HEK293 (cell line): ENCODE data around the gene PIP4K2A.
A peak's percentile ranks its signal among the peaks of the same experiment; 100 is the strongest.

Experiments
- CTCF ChIA-PET: fragments of 350-600 bp; formaldehyde crosslinking; extraction: SDS; loops from one replicate; lab custom pipeline; 2021; ENCODE audit warnings: antibody characterized with exemption; lab: Yijun Ruan, JAX
- POLR2A ChIA-PET: fragments of 300-600 bp; formaldehyde crosslinking; extraction: SDS; loops from one replicate; lab custom pipeline; 2020; ENCODE audit warnings: antibody characterized with exemption, inconsistent platforms; lab: Yijun Ruan, JAX
- H3K27ac ChIP-seq: fragments of 200-500 bp; sonication (Bioruptor generic); 2 replicates; pipeline ENCODE4 v1.5.1; 2014; ENCODE audit warnings: low read depth, low read length, control low read depth, inconsistent platforms; ENCODE audit errors: extremely low read depth
- H3K36me3 ChIP-seq, 2 experiments: fragments of 200-500 bp in 1 of 2; sonication (Bioruptor generic) in 1 of 2; 1 replicate in 1 of 2; 2 replicates in 1 of 2; pipeline ENCODE4 v1.5.1; 2014 to 2017; ENCODE audit warnings: inconsistent platforms in 2 of 2, low read length in 2 of 2; ENCODE audit not compliant: control insufficient read depth in 2 of 2, insufficient read depth in 1 of 2
- H3K4me1 ChIP-seq: fragments of 200-500 bp; sonication (Bioruptor generic); 2 replicates; pipeline ENCODE4 v1.5.1; 2014; ENCODE audit warnings: mild to moderate bottlenecking, low read length, inconsistent platforms; ENCODE audit not compliant: control insufficient read depth, insufficient read depth
- H3K4me3 ChIP-seq: 2 replicates; pipeline ENCODE4 v1.5.1; 2011; ENCODE audit warnings: low read depth, mild to moderate bottlenecking, control low read depth, low read length, moderate library complexity
- H3K9me3 ChIP-seq: fragments of 200-500 bp; sonication (Bioruptor generic); 2 replicates; pipeline ENCODE4 v1.5.1; 2014; ENCODE audit warnings: low read depth, low read length, inconsistent platforms; ENCODE audit not compliant: control insufficient read depth, insufficient read depth
- SCRT1 ChIP-seq: fragments of 450-650 bp; formaldehyde crosslinking; IDR thresholded peaks from 2 replicates; pipeline ENCODE4 v1.5.1; 2016; ENCODE audit warnings: missing biosample characterization, missing genetic modification characterization, borderline replicate concordance
- SCRT2 ChIP-seq: fragments of 450-650 bp; formaldehyde crosslinking; IDR thresholded peaks from 2 replicates; pipeline ENCODE4 v1.5.1; 2016; ENCODE audit warnings: missing biosample characterization, missing genetic modification characterization
- ZNF121 ChIP-seq: fragments of 450-650 bp; formaldehyde crosslinking; IDR thresholded peaks from 2 replicates; pipeline ENCODE4 v1.5.1; 2016; ENCODE audit warnings: missing biosample characterization, missing genetic modification characterization
- ZNF341 ChIP-seq: fragments of 450-650 bp; formaldehyde crosslinking; IDR thresholded peaks from 2 replicates; pipeline ENCODE4; 2016; ENCODE audit warnings: low read depth, missing biosample characterization, missing genetic modification characterization
- ZNF544 ChIP-seq: fragments of 450-650 bp; formaldehyde crosslinking; IDR thresholded peaks from 2 replicates; pipeline ENCODE4 v1.5.0; 2017; ENCODE audit warnings: missing biosample characterization, missing genetic modification characterization
- ZNF571 ChIP-seq: fragments of 450-650 bp; formaldehyde crosslinking; IDR thresholded peaks from 2 replicates; pipeline ENCODE4 v1.5.0; 2017; ENCODE audit warnings: missing biosample characterization, missing genetic modification characterization
- ZNF596 ChIP-seq: fragments of 450-650 bp; IDR thresholded peaks from 2 replicates; pipeline ENCODE4 v1.5.0; 2018; ENCODE audit warnings: missing biosample characterization, mild to moderate bottlenecking, missing genetic modification characterization, moderate library complexity
- TF ChIP-seq, protein P1 (sequence below): fragments of 450-650 bp; formaldehyde crosslinking; IDR thresholded peaks from 2 replicates; pipeline ENCODE4 v1.5.1; 2016; ENCODE audit warnings: missing biosample characterization, missing genetic modification characterization
- TF ChIP-seq, protein P2 (sequence below): fragments of 450-650 bp; formaldehyde crosslinking; IDR thresholded peaks from 2 replicates; pipeline ENCODE4 v1.5.1; 2017; ENCODE audit warnings: missing biosample characterization, missing genetic modification characterization

The PIP4K2A gene

GRCh38 chr10:22570733-22571430 lies 143.5 kb downstream of the PIP4K2A start (continued):
- TF ChIP-seq SCRT1 = no peak

- POLR2A ChIA-PET = no interaction called here
- TF ChIP-seq ZNF341 (tag by site-specific recombination) = no peak
- no peak for TF ChIP-seq ZNF121
- H3K4me1 ChIP-seq = no peaks in the 10 kb centered on the region
- H3K4me3 ChIP-seq = no peak overlapping the region
- no peak overlapping the region for H3K27ac ChIP-seq
- H3K9me3 ChIP-seq = no peaks in the 10 kb centered on the region
- CTCF ChIA-PET = interaction anchor here (1.1 kb wide), 1 partner anchor 579 kb away, joined by 3 read pairs; no protein-coding TSS in a partner anchor
- H3K36me3 ChIP-seq = peaks cover 6 to 40% of the 10 kb centered on the region in 2 experiments; a peak in 2 of 3 replicates
These were observed 144.1 kb downstream of the PIP4K2A start for GRCh38 chr10:22570234-22570633.

GRCh38 chr10:22568928-22569327 lies 145.4 kb downstream of the PIP4K2A start:
- POLR2A ChIA-PET = no interaction called here
- Histone ChIP-seq H3K36me3 (peaks cover 6 to 43% of the 10 kb centered on the region in 2 experiments; a peak in 2 of 3 replicates), H3K27ac (no peak overlapping the region), H3K4me3 (no peak overlapping the region), H3K9me3 (no peaks in the 10 kb centered on the region), H3K4me1 (no peaks in the 10 kb centered on the region)
- no peak for TF ChIP-seq ZNF571
- TF ChIP-seq ZNF544 (tag by site-specific recombination) = no peak
- CTCF ChIA-PET = no interaction called here

- peaks cover 6% of the 10 kb centered on the region for H3K4me1 ChIP-seq
- ChIA-PET POLR2A (no interaction called here), CTCF (interaction anchor here (0.6 kb wide), 1 partner anchor 104 kb away, joined by 3 read pairs; no protein-coding TSS in a partner anchor)
- H3K27ac ChIP-seq = no peak overlapping the region
- H3K36me3 ChIP-seq = peaks cover 0 to 31% of the 10 kb centered on the region in 2 experiments; a peak in 1 of 3 replicates
- no peaks in the 10 kb centered on the region for H3K9me3 ChIP-seq
- no peak overlapping the region for H3K4me3 ChIP-seq
- TF ChIP-seq, protein P1, sequence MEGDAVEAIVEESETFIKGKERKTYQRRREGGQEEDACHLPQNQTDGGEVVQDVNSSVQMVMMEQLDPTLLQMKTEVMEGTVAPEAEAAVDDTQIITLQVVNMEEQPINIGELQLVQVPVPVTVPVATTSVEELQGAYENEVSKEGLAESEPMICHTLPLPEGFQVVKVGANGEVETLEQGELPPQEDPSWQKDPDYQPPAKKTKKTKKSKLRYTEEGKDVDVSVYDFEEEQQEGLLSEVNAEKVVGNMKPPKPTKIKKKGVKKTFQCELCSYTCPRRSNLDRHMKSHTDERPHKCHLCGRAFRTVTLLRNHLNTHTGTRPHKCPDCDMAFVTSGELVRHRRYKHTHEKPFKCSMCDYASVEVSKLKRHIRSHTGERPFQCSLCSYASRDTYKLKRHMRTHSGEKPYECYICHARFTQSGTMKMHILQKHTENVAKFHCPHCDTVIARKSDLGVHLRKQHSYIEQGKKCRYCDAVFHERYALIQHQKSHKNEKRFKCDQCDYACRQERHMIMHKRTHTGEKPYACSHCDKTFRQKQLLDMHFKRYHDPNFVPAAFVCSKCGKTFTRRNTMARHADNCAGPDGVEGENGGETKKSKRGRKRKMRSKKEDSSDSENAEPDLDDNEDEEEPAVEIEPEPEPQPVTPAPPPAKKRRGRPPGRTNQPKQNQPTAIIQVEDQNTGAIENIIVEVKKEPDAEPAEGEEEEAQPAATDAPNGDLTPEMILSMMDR (tag by site-specific recombination) = no peak
- TF ChIP-seq SCRT1 (0 out of 2 replicates have a peak, but pooled peaks have one; percentile 42), SCRT2 (tag by site-specific recombination) (peak; percentile 71)
These were observed 150.3 kb downstream of the PIP4K2A start for GRCh38 chr10:22564060-22564459.

GRCh38 chr10:22561909-22562308 lies 152.5 kb downstream of the PIP4K2A start:
- Histone ChIP-seq H3K4me3 (no peak overlapping the region), H3K9me3 (no peaks in the 10 kb centered on the region), H3K36me3 (peaks cover 0 to 9% of the 10 kb centered on the region in 2 experiments; a peak in 1 of 3 replicates), H3K27ac (no peak overlapping the region), H3K4me1 (peaks cover 6% of the 10 kb centered on the region)
- POLR2A ChIA-PET = interaction anchor here (0.6 kb wide), 1 partner anchor 269 kb away, joined by 5 read pairs; no protein-coding TSS in a partner anchor
- TF ChIP-seq, protein P2, sequence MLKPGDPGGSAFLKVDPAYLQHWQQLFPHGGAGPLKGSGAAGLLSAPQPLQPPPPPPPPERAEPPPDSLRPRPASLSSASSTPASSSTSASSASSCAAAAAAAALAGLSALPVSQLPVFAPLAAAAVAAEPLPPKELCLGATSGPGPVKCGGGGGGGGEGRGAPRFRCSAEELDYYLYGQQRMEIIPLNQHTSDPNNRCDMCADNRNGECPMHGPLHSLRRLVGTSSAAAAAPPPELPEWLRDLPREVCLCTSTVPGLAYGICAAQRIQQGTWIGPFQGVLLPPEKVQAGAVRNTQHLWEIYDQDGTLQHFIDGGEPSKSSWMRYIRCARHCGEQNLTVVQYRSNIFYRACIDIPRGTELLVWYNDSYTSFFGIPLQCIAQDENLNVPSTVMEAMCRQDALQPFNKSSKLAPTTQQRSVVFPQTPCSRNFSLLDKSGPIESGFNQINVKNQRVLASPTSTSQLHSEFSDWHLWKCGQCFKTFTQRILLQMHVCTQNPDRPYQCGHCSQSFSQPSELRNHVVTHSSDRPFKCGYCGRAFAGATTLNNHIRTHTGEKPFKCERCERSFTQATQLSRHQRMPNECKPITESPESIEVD (tag by site-specific recombination) = peak; percentile 77
- no peak for TF ChIP-seq ZNF596 (tag by site-specific recombination)
- CTCF ChIA-PET = interaction anchor here (0.5 kb wide), 1 partner anchor 12 kb away, joined by 3 read pairs; no protein-coding TSS in a partner anchor
